GM18858 (cell line): Measurements from ENCODE around the gene IGSF1.
"Not testable (repeated sequence)": the region's sequence is repeated elsewhere in the genome, so short reads cannot be mapped to it uniquely, and the experiment has no call there.

Experiments
- ATAC-seq: cut with Tn5 transposase; IDR thresholded peaks from one replicate; pipeline ENCODE4 v1.9.1; 2021; ENCODE audit not compliant: unreplicated experiment

Gene IGSF1

GRCh38 chrX:131271274-131271673 lies 17.8 kb downstream of the IGSF1 start:
- ATAC-seq, result no peak

GRCh38 chrX:131270080-131270479 lies 19.0 kb downstream of the IGSF1 start:
- no peak for ATAC-seq

- no peak for ATAC-seq
Measured at GRCh38 chrX:131264665-131265064, 24.4 kb downstream of the IGSF1 start.

GRCh38 chrX:131264053-131264452 lies 25.1 kb downstream of the IGSF1 start:
- no peak for ATAC-seq

- no peak for ATAC-seq
Measured at GRCh38 chrX:131262738-131263679, 26.1 kb downstream of the IGSF1 start.

GRCh38 chrX:131262200-131262599 lies 26.9 kb downstream of the IGSF1 start:
- ATAC-seq, result no peak

- no peak for ATAC-seq
Measured at GRCh38 chrX:131257367-131257766, 31.7 kb downstream of the IGSF1 start.

- ATAC-seq, result not testable (repeated sequence)
Measured at GRCh38 chrX:131250984-131251738, 37.9 kb downstream of the IGSF1 start.

- no peak for ATAC-seq
Measured at GRCh38 chrX:131239057-131239456, 50.0 kb downstream of the IGSF1 start.

- ATAC-seq, result no peak
Measured at GRCh38 chrX:131237363-131237762, 51.7 kb downstream of the IGSF1 start.

- ATAC-seq, result no peak
Measured at GRCh38 chrX:131235768-131236545, 53.1 kb downstream of the IGSF1 start.

GRCh38 chrX:131227608-131228007 lies 61.5 kb downstream of the IGSF1 start:
- no peak for ATAC-seq

GRCh38 chrX:131226591-131226990 lies 62.5 kb downstream of the IGSF1 start:
- ATAC-seq, result no peak

GRCh38 chrX:131225078-131225477 lies 64.0 kb downstream of the IGSF1 start:
- ATAC-seq, result no peak
